Glutamatergic neuron (in vitro differentiated cells): ENCODE data around the gene MRFAP1L1. TPM values are rescaled to one million over a fixed set of nuclear protein-coding genes. Genes with fewer than 3 reads are reported as not detected.

Source experiments
- DNase-seq: peaks from one replicate; pipeline ENCODE4 v3.0.0; 2022
- H3K27ac Mint-ChIP-seq: one replicate; pipeline ENCODE4 v1.8.0; 2020; ENCODE audit warnings: mild to moderate bottlenecking, mixed read lengths, inconsistent platforms; ENCODE audit not compliant: unreplicated experiment
- H3K27me3 Mint-ChIP-seq: one replicate; pipeline ENCODE4 v1.8.0; 2020; ENCODE audit warnings: mild to moderate bottlenecking, moderate library complexity, mixed read lengths, inconsistent platforms; ENCODE audit not compliant: unreplicated experiment
- H3K36me3 Mint-ChIP-seq: one replicate; pipeline ENCODE4 v1.8.0; 2020; ENCODE audit warnings: mild to moderate bottlenecking, mixed read lengths, inconsistent platforms; ENCODE audit not compliant: unreplicated experiment
- H3K4me1 Mint-ChIP-seq: one replicate; pipeline ENCODE4 v1.8.0; 2020; ENCODE audit warnings: mild to moderate bottlenecking, low read depth, mixed read lengths, inconsistent platforms; ENCODE audit not compliant: unreplicated experiment
- H3K4me3 Mint-ChIP-seq: one replicate; pipeline ENCODE4 v1.8.0; 2020; ENCODE audit warnings: mild to moderate bottlenecking, mixed read lengths, inconsistent platforms; ENCODE audit not compliant: unreplicated experiment
- H3K9me3 Mint-ChIP-seq: one replicate; pipeline ENCODE4 v1.8.0; 2020; ENCODE audit warnings: mild to moderate bottlenecking, moderate library complexity, mixed read lengths, inconsistent platforms; ENCODE audit not compliant: unreplicated experiment
- total RNA-seq: library from RNA; stranded (reverse); fragmentation: NEBNext Ultra II Directional; extraction: Animal tissue kit (Norgen Biotek cat#: 25700); gene quantifications from one replicate; pipeline ENCODE4 v1.2.1, GENCODE V29; 2021; ENCODE audit not compliant: unreplicated experiment
- TF ChIP-seq, protein P1 (sequence below): fragments of 200-600 bp; sonication (generic); IDR thresholded peaks from one replicate; pipeline ENCODE4 v1.5.0; 2021; ENCODE audit not compliant: partially characterized antibody, unreplicated experiment

The MRFAP1L1 gene
- total RNA-seq, 1 donor from 2014 or later, result 66.1 TPM

DNA sequence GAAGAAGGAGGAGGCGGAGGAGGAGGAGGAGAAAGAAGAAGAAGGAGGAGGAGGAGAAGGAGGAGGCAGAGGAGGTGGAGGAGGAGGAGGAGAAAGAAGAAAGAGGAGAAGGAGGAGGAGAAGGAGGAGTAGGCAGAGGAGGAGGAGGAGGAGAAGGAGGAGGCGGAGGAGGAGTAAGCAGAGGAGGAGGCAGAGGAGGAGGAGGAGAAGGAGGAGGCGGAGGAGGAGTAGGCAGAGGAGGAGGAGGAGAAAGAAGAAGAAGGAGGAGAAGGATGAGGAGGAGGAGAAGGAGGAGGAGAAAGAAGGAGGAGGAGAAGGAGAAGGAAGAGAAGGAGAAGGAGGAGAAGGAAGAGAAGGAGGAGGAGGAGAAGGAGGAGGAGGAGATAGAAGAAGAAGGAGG, 49.2 kb downstream of the MRFAP1L1 start:
- H3K27me3 Mint-ChIP-seq, result peaks cover 10% of the 10 kb centered on the region
- H3K27ac Mint-ChIP-seq, result no peak overlapping the region
- DNase-seq, result no peak
- no peaks in the 10 kb centered on the region for H3K9me3 Mint-ChIP-seq
- no peaks in the 10 kb centered on the region for H3K4me1 Mint-ChIP-seq
- H3K36me3 Mint-ChIP-seq, result no peaks in the 10 kb centered on the region
- H3K4me3 Mint-ChIP-seq, result no peak overlapping the region
- TF ChIP-seq, protein P1, sequence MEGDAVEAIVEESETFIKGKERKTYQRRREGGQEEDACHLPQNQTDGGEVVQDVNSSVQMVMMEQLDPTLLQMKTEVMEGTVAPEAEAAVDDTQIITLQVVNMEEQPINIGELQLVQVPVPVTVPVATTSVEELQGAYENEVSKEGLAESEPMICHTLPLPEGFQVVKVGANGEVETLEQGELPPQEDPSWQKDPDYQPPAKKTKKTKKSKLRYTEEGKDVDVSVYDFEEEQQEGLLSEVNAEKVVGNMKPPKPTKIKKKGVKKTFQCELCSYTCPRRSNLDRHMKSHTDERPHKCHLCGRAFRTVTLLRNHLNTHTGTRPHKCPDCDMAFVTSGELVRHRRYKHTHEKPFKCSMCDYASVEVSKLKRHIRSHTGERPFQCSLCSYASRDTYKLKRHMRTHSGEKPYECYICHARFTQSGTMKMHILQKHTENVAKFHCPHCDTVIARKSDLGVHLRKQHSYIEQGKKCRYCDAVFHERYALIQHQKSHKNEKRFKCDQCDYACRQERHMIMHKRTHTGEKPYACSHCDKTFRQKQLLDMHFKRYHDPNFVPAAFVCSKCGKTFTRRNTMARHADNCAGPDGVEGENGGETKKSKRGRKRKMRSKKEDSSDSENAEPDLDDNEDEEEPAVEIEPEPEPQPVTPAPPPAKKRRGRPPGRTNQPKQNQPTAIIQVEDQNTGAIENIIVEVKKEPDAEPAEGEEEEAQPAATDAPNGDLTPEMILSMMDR, result no peak

DNA sequence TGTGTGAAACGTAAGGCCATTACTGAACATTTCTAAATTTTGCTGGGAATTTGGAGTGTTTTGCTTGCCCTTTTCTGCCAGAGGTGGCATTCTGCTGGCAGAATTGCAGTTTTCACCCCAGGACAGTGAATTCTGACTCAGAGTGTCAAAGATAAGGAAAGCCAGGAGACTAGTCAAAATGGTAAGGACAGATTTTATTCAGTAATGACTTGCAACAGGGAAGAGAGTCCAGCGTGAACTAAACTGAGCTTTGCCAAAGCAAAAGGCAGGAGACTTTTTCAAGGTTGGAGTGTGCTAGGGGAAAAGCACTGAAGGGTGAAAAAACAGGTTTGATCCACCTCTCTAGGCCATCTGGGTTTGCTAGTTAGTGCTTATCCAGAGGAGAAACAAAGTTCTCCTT, 49.8 kb downstream of the MRFAP1L1 start:
- H3K4me3 Mint-ChIP-seq, result no peak overlapping the region
- peaks cover 10% of the 10 kb centered on the region for H3K27me3 Mint-ChIP-seq
- TF ChIP-seq, protein P1, result no peak
- no peaks in the 10 kb centered on the region for H3K36me3 Mint-ChIP-seq
- no peak overlapping the region for H3K27ac Mint-ChIP-seq
- DNase-seq, result no peak
- no peaks in the 10 kb centered on the region for H3K4me1 Mint-ChIP-seq
- H3K9me3 Mint-ChIP-seq, result no peaks in the 10 kb centered on the region

DNA sequence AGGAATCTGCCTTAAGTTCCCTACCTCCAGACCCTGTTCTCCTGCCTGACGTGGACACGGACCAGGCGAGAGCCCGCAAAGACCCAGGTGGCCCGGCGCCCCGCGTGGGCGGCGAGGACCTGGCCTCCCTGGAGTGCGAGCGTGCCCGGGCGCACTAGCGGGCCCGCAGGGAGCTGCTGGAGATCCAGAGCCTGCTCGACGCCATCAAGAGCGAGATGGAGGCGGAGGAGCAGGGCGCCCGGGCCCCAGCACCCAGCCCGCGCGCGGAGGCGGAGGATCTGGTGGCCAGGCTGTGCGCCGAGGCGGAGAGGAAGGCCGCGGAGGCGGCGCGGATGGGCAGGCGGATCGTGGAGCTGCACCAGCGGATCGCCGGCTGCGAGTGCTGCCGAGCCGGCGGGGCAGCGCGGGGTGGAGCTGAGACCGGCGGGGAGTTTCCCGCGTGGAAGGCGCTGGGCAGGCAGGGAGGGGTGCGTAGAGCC, 51.0 kb downstream of the MRFAP1L1 start:
- no peak overlapping the region for H3K27ac Mint-ChIP-seq
- H3K27me3 Mint-ChIP-seq, result peaks cover 10% of the 10 kb centered on the region
- no peaks in the 10 kb centered on the region for H3K4me1 Mint-ChIP-seq
- no peak overlapping the region for H3K4me3 Mint-ChIP-seq
- H3K9me3 Mint-ChIP-seq, result peaks cover 3% of the 10 kb centered on the region
- no peaks in the 10 kb centered on the region for H3K36me3 Mint-ChIP-seq
- TF ChIP-seq, protein P1, result no peak
- DNase-seq, result peak; percentile 30

DNA sequence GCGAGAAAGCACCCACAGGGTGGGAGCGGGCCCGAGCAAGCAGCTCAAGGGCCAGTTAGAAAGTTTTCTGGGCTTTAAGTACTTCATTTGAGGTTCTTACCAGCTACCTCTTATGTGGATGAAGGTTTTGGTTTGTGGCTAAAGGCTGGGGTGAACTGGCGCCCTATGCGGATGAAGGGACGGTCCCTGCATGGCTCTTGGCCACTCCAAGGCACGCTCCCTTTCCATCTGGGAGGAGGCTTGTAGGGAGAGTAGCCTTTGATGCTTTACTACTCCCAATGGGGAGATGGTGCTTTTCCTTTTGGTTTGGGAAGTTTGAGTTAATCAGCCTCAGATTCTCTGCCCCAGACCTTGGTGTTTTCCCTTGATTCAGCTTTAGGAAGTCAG, 51.5 kb downstream of the MRFAP1L1 start:
- H3K27ac Mint-ChIP-seq, result no peak overlapping the region
- TF ChIP-seq, protein P1, result no peak
- H3K27me3 Mint-ChIP-seq, result peaks cover 10% of the 10 kb centered on the region
- peaks cover 3% of the 10 kb centered on the region for H3K9me3 Mint-ChIP-seq
- DNase-seq, result no peak
- H3K4me3 Mint-ChIP-seq, result no peak overlapping the region
- H3K36me3 Mint-ChIP-seq, result no peaks in the 10 kb centered on the region
- H3K4me1 Mint-ChIP-seq, result no peaks in the 10 kb centered on the region

Other genes starting within 250 kb of the MRFAP1L1 start
- 9.4 TPM for gene PPP2R2C, start 237.3 kb downstream of the MRFAP1L1 start, total RNA-seq
- 15.5 TPM for gene MAN2B2, start 134.7 kb downstream of the MRFAP1L1 start, total RNA-seq
- gene MRFAP1, start 69.2 kb downstream of the MRFAP1L1 start, total RNA-seq, result 226 TPM
- not detected for gene S100P, start 16.0 kb downstream of the MRFAP1L1 start, total RNA-seq
- gene BLOC1S4, start 6.3 kb upstream of the MRFAP1L1 start, total RNA-seq, result 22.5 TPM
- 64.4 TPM for gene KIAA0232, start 72.9 kb upstream of the MRFAP1L1 start, total RNA-seq
- gene TBC1D14, start 200.0 kb upstream of the MRFAP1L1 start, total RNA-seq, result 82.2 TPM